NK-92 treated with Interleukin-12 subunit alpha and Interleukin-12 subunit beta, amount 100 ng/mL, for 24 hours (cell line): ENCODE measurements around the gene NDUFV1.
A peak's percentile ranks its signal among the peaks of the same experiment; 100 is the strongest.

Source experiments
- DNase-seq: peaks from one replicate; lab custom pipeline; 2025; lab: John Stamatoyannopoulos, UW

NDUFV1 gene

GRCh38 chr11:67640758-67641337 lies 34.1 kb downstream of the NDUFV1 start:
- DNase-seq, result no peak

- DNase-seq, result no peak
Measured at GRCh38 chr11:67641338-67642172, 34.8 kb downstream of the NDUFV1 start.

GRCh38 chr11:67642173-67643120 lies 35.7 kb downstream of the NDUFV1 start:
- DNase-seq, result no peak

GRCh38 chr11:67644042-67644441 lies 37.3 kb downstream of the NDUFV1 start:
- DNase-seq, result no peak

GRCh38 chr11:67644472-67645418 lies 38.0 kb downstream of the NDUFV1 start:
- DNase-seq, result no peak

- DNase-seq, result no peak
Measured at GRCh38 chr11:67645521-67646461, 39.1 kb downstream of the NDUFV1 start.

GRCh38 chr11:67646535-67647336 lies 40.0 kb downstream of the NDUFV1 start:
- peak; percentile 71 for DNase-seq

GRCh38 chr11:67647471-67647870 lies 40.7 kb downstream of the NDUFV1 start:
- no peak for DNase-seq

GRCh38 chr11:67648140-67648795 lies 41.5 kb downstream of the NDUFV1 start:
- no peak for DNase-seq

- no peak for DNase-seq
Measured at GRCh38 chr11:67648796-67649613, 42.3 kb downstream of the NDUFV1 start.

GRCh38 chr11:67649634-67650510 lies 43.1 kb downstream of the NDUFV1 start:
- DNase-seq, result no peak

- DNase-seq, result no peak
Measured at GRCh38 chr11:67651976-67652781, 45.4 kb downstream of the NDUFV1 start.

GRCh38 chr11:67652965-67653845 lies 46.5 kb downstream of the NDUFV1 start:
- no peak for DNase-seq

GRCh38 chr11:67654225-67654624 lies 47.5 kb downstream of the NDUFV1 start:
- DNase-seq, result no peak
